ENCODE results near the gene PPP1R13B.
"Not testable (repeated sequence)": the region's sequence is repeated elsewhere in the genome, so short reads cannot be mapped to it uniquely, and the experiment has no call there.

The PPP1R13B gene

DNA sequence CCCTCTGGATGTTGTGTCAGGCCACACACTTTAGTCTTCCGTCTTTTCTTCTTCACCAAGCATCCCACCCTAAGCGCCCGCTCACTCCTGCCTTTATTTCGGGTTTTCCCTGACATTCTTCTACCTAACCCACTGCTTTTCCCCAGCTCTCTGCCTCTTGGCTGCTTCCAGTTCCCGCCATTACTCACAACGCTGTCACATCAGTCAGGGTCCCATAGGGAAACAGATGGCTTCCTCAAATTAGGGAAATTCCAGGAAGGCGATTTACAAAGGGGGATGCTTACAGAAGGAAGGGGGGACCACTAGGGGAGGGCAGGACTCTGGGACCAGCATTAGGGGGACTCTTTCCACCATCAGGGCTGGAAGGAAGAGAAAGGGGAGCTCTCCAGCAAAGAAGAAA, 9.2 kb upstream of the PPP1R13B start:
- no peak for DNase-seq

DNA sequence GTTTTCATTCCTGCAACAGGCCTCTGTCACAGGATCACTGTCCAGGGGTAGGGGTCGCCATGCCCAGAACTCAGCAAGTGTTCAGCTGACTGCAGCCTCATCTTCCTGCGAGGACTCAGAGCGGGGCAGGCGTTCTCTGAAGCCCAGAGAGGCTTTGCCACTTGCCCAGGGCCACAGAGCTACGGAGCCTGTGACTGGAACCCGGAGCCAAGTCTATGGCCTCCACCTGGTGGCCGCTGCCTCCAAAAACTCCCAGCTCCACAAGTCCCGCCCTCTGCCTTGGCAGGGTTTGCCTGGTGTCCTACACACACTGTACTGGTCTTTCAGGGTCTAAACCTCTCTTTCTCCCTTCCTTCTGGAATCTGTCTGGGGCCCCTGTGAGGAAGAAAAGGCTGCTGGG, 8.7 kb upstream of the PPP1R13B start:
- DNase-seq, result no peak

DNA sequence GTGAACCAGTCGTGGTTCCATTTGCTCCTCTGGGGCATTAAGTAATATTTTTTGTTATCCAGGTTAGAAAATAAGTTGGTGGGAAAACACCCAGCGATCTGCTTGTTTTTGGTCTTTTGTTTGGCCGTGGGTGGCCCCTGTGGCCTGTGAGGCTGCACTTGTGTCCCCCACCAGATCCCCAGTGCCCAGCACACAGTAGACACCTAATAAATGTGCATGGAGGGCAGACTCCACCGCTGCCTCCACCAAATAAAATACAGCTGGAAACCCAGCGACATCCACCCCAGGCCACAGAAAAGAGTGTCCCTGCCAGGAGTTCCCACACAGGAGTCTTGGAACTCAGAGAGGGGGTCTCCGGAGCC, 8.3 kb upstream of the PPP1R13B start:
- DNase-seq, result no peak

DNA sequence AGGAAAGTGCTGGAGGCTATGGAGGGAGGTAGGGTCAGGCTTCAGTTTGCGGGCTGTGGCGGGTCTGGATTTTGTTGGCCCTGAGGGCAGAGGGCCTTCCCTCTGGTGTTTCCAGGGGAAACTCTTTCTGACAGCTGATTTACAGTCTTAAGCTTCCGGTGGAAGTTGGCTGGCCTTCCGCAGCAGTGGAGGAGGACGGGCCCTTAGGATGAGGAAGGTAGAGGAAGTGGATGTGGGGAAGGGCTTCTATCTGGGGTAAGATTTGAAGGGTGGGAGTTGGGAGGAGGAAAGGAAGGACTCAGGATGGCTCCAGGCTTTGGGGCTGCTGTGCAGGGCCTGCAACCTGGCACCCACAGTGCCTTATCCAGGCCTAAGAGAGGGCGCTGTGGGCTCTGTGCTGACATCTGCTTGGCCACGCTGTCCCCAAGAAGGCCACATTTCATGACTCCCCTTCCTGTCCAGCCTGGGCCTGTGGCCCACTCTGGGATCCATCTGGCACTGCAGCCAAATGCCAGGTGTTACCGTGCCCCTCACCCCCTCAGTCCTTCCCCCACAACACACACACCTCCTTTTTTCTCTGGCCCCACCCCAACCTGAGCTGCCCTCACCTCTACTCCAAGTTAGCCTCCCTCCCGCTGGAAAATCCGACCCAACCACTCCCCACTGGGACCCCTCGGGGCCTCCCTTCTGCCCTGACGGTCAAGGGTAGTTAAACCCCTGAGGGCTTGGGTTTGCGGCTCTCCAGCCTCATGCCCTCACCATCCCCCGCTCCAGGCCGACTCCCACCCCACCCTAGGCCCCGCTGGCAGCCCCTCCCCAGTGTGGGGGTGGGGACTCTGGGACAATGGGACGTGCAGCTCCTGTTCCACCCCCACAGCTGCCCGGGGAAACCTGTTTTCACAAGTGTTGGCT, 7.7 kb upstream of the PPP1R13B start:
- DNase-seq, result peak; percentile 20

DNA sequence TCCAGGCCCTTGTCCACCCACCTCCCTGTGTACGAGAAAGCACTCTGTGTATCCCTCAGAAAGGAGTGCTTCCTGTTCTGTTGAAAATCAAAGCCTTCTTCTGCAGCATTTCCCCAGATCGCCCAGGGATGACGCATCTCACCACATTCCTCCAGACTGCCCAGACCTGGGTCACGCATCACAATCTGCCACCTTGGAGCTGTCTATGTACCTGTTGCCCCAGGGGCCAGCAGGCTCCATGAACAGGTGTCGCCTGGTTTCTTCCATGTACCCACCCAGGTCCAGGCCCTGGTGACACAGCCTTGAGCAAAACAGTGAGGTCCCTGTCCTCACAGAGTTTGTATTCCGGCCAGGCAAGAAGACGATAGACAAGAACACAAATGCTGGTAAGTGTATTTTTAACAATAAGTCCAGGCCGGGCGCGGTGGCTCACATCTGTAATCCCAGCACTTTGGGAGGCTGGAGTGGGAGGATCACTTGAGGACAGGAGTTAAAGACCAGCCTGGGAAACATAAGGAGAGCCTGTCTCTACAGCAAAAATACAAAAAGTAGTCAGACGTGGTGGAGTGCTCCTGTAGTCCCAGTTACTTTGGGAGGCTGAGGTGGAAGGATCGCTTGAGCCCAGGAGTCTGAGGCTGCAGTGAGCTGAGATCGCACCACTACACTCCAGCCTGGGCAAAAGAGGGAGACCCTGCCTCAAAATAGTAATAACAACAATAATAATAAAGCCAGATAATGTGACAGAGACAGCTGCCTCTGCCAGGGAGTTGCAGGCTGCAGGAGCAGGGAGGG, 6.8 kb upstream of the PPP1R13B start:
- DNase-seq, result no peak

DNA sequence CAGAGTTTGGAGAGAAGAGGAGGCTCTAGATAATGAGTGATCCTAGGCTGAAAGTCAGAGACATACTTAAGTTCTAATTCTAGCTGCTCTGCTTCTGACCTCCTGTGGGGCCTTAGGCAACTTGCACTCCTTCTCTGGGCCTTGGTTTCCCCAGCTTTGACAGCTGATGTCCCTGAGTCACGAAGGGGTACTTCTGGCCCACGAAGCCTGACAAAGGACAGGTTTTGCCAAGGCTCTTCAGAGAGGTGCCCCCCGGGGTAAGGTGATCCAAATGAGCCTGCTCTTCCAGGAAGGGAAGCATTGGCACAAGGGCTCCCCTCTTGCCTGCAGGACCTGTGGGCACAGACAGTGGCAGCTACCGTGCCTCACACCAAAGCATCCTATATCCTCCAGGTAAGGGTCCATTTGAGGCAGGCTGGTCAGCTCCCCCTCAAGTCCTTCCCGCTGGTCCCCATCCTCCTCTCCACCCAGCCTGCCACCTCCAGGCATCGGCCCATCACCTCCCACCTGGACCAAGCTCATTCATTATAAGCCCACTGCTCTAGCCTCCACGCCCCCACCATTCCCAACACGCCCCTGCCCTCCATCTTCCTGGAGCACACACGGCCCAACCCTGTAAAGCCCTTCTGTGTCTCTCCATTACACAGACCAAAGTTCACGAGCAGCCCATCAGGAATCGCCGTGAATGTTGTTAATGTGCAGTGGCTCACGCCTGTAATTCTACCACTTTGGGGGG, 1.9 kb upstream of the PPP1R13B start:
- DNase-seq, result no peak

DNA sequence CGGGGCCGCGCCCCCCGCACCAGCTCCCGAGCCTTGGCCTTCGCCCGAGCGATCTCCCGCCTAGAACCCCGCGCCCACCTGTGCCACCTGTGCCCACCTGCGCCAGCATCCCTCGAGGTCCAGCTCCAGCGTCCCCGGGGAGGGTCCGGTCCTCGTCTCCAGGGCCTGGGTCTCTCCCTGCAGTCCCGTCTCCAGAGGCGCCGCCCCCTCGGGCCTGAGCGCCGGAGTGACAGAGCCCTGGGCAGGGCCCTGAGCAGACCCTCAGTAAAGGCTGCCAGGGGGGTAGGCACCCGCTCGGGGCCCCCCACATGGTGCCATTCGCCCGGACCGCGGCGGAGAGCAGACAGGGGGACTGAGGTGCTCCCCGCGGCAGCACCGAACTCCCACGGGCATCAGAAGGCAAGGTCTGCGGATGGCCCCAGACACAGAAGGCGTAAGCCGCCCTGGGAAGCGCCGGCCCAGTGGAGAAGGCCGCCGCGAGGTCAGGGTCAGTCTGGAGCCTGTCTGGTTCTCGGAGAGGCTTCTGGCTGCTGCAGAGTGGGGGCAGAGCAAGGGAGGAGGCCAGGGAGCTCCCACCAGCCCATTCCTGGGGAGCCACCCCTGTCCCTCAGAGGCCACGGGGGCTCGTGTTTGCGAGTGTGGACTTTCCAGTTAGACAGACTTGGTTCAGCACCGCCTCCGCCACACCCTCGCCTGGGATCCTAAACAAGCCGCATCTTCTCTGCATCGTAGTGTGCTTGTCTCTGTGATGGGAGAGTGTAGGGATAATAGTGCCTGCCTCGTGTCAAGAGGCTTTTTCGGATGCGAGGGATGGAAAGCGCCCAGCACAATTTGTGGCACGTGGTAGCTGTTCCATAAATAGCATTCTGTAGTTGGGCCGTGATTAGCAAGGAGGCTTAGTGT, 1.1 kb upstream of the PPP1R13B start:
- no peak for DNase-seq

DNA sequence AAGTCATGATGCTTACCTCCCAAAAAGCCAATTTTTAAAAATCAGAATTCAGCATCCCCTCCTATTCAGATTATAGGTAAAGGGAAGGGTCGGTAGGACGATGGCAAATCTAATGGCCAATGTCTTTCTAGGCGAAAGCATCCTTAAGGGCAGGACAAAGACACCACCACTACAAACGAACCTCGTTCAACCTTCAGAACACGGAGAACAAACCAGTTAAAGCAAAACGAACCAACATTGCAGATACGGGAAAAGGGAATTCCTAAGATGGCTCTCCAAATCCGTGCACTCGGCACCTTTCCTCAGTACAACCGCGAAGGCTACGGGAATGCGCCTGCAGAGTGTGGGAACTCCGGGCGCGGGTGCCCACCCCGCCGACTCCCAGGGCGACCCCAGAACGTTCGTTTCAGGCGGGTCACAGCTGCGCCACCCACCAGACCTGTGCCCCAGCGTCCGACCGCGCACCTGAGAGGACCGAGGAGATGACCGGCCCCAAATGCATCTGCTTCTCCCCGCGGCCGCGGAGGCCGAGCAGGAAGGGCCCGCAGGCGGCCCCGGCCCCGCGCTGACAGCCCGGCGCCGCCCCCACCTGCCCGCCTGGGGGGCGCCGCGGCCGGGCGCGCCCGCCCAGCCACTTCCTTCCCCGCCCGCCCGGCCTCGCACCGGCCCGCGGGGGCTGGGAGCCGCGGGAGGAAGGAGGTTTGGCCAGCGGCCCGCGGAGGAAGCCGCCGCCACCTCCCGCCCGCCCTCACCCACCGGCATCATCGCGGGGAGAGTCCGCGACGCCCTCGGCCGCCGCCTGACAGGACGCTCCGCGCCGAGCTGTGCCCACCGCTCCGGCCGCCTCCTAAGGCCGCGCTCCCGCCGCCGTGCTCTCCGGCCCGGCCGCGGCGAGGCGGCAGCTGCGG, 578 bp downstream of the PPP1R13B start:
- DNase-seq, result no peak

DNA sequence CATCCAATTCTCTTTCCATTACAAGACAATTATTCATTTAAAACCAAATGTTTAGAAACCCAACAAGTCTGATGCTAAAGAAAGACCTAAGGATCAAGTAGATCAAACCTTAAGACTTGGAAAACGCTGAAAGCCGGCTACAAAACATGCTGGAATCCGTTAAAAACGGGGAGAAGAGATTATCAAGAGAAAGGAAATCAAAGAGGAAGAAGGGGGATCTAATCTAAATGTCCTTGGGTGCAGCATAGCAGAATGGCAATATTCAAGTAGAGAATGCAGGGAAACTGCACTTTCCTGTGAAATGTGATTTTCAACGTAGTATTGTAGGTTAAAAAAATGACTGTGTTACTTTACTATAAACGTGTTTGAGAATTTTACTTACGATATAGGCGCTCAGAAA, 1.3 kb downstream of the PPP1R13B start:
- DNase-seq, result no peak

DNA sequence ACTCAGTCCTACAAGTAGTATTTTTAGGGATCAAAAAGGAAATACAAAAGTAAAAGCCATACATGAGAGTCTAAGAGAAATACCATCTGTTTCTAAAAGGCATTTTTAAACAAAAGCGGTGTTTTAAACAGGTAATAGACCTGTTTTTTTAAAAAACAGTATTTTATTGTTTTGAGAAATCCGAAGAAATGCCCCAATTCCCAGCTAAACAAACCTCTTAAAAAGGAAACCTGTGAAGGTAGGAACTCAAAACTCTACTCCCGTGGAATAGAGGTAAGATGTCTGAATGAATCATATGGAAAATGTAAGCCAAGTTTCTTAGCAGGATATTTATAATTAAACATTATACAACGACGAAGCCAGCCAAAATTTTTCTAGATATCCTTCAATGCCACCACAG, 2.0 kb downstream of the PPP1R13B start:
- DNase-seq, result no peak

DNA sequence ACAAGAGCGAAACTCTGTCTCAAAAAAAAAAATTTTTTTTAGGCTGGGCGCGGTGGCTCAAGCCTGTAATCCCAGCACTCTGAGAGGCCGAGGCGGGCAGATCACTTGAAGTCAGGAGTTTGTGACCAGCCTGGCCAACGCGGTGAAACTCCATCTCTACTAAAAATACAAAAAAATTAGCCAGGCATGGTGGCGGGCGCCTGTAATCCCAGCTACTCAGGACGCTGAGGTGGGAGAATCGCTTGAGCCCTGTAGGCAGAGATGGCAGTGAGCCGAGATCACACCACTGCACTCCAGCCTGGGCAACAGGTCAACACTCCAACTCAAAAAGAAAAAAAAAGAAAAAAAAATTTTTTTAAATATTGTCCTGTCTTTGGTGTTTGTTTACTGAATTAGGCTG, 6.1 kb downstream of the PPP1R13B start:
- not testable (repeated sequence) for DNase-seq

DNA sequence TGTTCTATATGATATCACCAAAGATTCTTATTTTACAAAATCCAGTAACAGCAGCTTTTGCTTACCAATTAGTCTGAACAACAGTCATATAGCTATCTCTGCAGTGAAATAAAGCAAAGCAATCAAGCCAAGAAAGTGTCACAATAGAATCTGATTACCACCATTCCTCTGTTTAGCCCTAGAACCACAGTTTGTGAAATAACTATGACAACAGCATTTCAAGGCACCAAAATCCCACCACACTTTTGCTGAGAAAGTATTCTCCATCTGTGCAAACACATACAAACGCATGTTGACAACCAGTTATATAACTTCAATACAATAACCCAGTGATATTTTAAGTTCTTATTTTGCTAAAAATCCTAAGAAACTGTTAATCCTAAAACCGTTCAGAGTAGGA, 7.4 kb downstream of the PPP1R13B start:
- DNase-seq, result no peak

DNA sequence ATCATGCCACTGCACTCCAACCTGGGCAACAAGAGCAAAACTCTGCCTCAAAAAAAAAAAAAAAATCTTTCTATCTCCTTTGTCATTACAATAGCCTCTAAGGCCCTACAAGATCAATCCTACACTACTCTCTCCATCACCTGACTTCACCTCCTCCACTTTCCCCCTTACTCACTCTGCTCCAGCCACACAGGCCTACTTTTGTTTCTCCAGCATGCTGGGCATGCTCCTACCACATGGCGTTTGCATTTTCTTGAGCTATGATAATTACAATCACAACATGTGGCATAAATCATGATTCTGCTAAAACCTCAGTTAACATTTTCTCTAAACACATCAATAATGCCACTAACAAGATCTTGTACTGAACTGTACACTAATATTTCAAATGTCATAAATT, 7.8 kb downstream of the PPP1R13B start:
- DNase-seq, result no peak

DNA sequence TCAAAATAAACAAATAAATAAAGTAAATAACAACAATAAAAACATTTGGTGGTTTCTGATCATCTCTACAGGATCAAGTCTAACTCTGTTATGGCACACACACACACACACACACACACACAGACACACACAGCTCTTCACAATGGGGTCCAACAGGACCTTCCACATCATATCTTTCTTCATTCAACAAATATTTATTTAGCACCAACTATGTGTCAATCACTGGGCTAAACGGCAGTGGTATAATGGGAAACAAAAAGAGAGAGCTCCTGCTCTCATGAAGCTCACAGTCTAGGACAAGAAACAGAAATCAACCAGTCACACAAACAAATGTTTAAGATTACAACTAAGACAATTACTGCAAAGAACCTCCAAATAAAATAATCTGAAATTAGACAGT, 9.3 kb downstream of the PPP1R13B start:
- no peak for DNase-seq

DNA sequence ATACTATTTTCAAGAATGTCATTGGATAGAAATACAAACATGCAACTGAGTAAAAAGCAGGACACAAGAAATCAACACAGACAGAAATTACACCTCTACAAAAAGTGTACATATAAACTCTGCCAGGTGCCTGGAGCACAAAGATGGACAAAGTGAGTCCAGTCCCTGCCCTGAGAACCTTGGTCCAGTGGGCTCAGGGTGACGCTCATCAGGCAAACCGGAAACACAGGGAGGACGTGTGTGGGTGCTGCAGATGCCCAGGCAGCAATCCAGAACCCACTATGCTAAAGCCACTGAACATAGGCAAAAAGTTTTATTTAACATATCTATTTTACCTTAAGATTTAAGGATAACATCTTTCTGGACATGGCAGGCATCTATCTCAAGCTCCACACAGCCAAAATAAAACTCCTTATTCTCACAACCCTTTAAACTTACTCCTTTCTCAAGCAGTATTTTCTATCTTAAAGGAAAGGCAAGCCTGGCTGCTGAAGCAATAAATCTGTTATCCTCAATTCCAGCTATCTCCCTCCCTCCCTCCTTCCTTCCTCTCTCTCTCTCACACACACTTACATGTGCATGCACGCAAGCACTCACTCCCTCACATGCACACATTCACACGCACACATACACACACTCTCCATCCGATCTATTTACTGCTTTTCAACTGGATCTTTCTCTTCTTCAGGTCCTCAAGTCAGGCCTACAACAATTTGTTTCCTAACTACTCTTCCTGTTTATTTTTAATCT, 10.2 kb downstream of the PPP1R13B start:
- no peak for DNase-seq

DNA sequence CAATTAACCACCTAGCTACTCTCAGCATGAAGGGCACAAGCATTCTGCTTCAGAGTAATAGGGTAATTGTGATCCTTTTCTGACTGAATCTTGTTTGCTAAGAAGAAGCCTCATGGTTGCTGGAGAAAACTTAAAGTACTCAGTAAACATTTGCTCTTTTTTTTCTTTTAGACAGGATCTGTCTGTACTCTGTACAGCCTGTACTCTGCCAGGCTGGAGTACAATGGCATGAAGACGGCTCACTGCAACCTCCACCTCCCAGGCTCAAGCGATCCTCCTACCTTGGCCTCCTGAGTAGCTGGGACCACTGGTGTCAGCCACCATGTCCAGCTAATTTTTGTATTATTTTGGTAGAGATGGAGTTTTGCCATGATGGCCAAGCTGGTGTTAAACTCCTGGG, 12.4 kb downstream of the PPP1R13B start:
- DNase-seq, result no peak

DNA sequence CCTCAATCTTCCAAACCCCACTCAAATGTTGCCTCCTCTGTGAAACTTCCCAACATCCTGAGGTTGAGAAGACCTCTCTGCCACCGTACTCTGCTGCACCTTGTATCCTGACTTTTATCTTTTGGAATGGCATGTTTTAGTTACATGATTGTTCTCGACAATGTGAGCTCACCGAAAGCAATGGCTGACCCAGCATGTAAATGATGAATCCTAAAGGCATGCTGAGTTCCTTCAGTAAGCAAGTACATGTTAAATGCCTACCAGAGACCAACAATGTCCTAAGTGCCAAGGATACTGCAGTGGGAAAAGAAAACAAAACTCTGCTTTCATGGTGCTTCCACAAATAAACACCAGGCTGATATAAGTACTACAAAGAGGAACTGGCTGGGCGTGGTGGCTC, 13.7 kb downstream of the PPP1R13B start:
- no peak for DNase-seq

DNA sequence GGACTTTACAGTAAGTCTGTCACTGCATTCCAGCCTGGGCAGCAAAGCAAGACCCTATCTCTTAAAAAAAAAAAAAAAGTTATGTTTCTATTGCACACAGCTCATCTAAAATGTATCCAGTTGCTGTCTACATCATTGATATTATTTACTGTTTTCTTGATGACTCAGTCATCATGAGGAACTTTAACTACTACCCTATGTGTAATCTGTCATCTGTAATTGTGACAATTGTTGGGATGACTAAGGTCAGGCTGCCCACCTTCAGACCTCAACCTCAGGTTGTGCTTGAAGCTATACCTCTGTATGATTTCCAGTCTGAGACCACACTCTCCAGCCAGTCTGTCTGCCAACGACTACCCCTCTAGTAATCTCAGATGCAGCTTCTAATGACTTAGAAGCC, 15.3 kb downstream of the PPP1R13B start:
- no peak for DNase-seq

DNA sequence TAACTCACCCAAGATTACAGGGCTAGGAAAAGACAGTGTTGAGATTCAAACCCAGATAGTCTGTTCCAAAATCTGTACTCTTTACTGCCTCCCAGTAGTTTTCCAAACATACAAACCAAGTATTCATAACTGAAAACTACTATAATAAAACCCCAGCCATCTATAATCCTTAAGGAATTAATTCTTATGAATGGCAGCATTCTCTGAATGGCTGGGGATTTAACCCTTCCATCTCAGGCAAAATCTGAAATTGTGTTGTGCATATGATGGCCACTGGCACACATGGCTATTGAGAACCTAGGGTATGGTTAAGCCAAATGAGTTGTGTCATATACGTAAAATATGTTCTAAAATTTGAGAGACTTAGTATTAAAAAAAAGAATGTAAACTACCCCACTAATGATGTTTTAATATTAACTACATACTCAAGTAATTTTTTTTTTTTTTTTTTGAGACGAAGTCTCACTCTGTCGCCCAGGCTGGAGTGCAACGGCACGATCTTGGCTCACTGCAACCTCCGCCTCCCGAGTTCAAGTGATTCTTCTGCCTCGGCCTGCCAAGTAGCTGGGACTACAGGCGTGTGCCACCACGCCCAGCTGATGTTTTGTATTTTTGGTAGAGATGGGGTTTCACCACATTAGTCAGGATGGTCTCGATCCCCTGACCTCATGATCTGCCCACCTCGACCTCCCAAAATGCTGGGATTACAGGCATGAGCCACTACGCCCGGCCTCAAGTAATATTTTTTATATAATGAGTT, 16.7 kb downstream of the PPP1R13B start:
- no peak for DNase-seq

All from NCI-H774 (cell line).